WERI-Rb-1 (cell line): ENCODE results near the gene RCSD1.

ENCODE experiments used
- DNase-seq: peaks from one replicate; pipeline ENCODE4 v3.0.0-alpha.2; 2020
- H3K27ac ChIP-seq: fragments of 250-450 bp; sonication (Bioruptor Pico); 2 replicates; pipeline ENCODE4 v1.5.1; 2020; ENCODE audit warnings: mild to moderate bottlenecking, moderate library complexity
- H3K27me3 ChIP-seq: fragments of 250-450 bp; sonication (Bioruptor Pico); 2 replicates; pipeline ENCODE4 v1.5.1; 2021; ENCODE audit warnings: mild to moderate bottlenecking, low read depth, moderate library complexity; ENCODE audit not compliant: insufficient read depth, severe bottlenecking
- H3K36me3 ChIP-seq: fragments of 250-450 bp; sonication (Bioruptor Pico); 2 replicates; pipeline ENCODE4 v1.5.1; 2020; ENCODE audit warnings: mild to moderate bottlenecking, moderate library complexity
- H3K4me3 ChIP-seq: 2 replicates; pipeline ENCODE4 v1.5.1; 2011; ENCODE audit warnings: low read depth, mild to moderate bottlenecking, control low read depth, low read length
- H3K9me3 ChIP-seq: fragments of 250-450 bp; sonication (Bioruptor Pico); 2 replicates; pipeline ENCODE4 v1.5.1; 2021; ENCODE audit warnings: mild to moderate bottlenecking, moderate library complexity; ENCODE audit not compliant: severe bottlenecking
- CTCF ChIP-seq: IDR thresholded peaks from 2 replicates; pipeline ENCODE4 v1.5.1; 2011; ENCODE audit warnings: low read depth, mild to moderate bottlenecking, control low read depth, inconsistent platforms, low read length

RCSD1 gene

GRCh38 chr1:167678838-167679237, 48.8 kb downstream of the RCSD1 start:
- TF ChIP-seq CTCF, result no peak

GRCh38 chr1:167679714-167680113, 49.7 kb downstream of the RCSD1 start:
- no peak for DNase-seq
- H3K27ac ChIP-seq, result no peak overlapping the region
- H3K36me3 ChIP-seq, result no peaks in the 10 kb centered on the region
- H3K4me3 ChIP-seq, result no peak overlapping the region
- no peaks in the 10 kb centered on the region for H3K9me3 ChIP-seq
- H3K27me3 ChIP-seq, result no peaks in the 10 kb centered on the region
- TF ChIP-seq CTCF, result no peak

More at GRCh38 chr1:167678838-167679237, 48.8 kb downstream of the RCSD1 start:
- no peak for DNase-seq
- H3K9me3 ChIP-seq, result no peaks in the 10 kb centered on the region
- H3K4me3 ChIP-seq, result no peak overlapping the region
- H3K27me3 ChIP-seq, result no peaks in the 10 kb centered on the region
- no peak overlapping the region for H3K27ac ChIP-seq
- H3K36me3 ChIP-seq, result no peaks in the 10 kb centered on the region

- Histone ChIP-seq H3K9me3 (no peaks in the 10 kb centered on the region), H3K27me3 (no peaks in the 10 kb centered on the region), H3K4me3 (no peak overlapping the region), H3K27ac (no peak overlapping the region), H3K36me3 (no peaks in the 10 kb centered on the region)
- no peak for DNase-seq
- TF ChIP-seq CTCF, result no peak
Observed at GRCh38 chr1:167681024-167681423, 51.0 kb downstream of the RCSD1 start.

- no peak for DNase-seq
- no peaks in the 10 kb centered on the region for H3K27me3 ChIP-seq
- no peak for TF ChIP-seq CTCF
- no peaks in the 10 kb centered on the region for H3K9me3 ChIP-seq
- no peak overlapping the region for H3K4me3 ChIP-seq
- no peaks in the 10 kb centered on the region for H3K36me3 ChIP-seq
- no peak overlapping the region for H3K27ac ChIP-seq
Observed at GRCh38 chr1:167681451-167682098, 51.5 kb downstream of the RCSD1 start.

- no peaks in the 10 kb centered on the region for H3K27me3 ChIP-seq
- no peaks in the 10 kb centered on the region for H3K36me3 ChIP-seq
- TF ChIP-seq CTCF, result no peak
- DNase-seq, result no peak
- no peaks in the 10 kb centered on the region for H3K9me3 ChIP-seq
- H3K27ac ChIP-seq, result no peak overlapping the region
- H3K4me3 ChIP-seq, result no peak overlapping the region
Observed at GRCh38 chr1:167683226-167683625, 53.2 kb downstream of the RCSD1 start.
